Panc1 (cell line): ENCODE data around the gene PBRM1. TPM values are rescaled to one million over a fixed set of nuclear protein-coding genes. Genes with fewer than 3 reads are reported as not detected.

Experiments
- ATAC-seq: fragments of 200-7000 bp; cut with Tn5 transposase; 2 replicates; pipeline ENCODE4 v1.9.1; 2020; ENCODE audit warnings: mild to moderate bottlenecking, moderate library complexity
- BruUV-seq: library from RNA; stranded (reverse); fragments of 400-500 nt; replicated peaks from 2 replicates; lab custom pipeline; 2021; lab: Mats Ljungman, UMichigan
- CTCF ChIA-PET: fragments of 300-600 bp; sonication (Branson Sonifier 250); formaldehyde crosslinking; loops from one replicate; lab custom pipeline; 2022; ENCODE audit warnings: antibody characterized with exemption; lab: Charles Lee
- POLR2A ChIA-PET: fragments of 300-600 bp; sonication (Branson Sonifier 250); formaldehyde crosslinking; loops from one replicate; lab custom pipeline; 2022; ENCODE audit warnings: antibody characterized with exemption; lab: Charles Lee
- DNase-seq: peaks from one replicate; pipeline ENCODE4 v3.0.0-alpha.2; 2010; ENCODE audit warnings: low read depth, low spot score
- H3K27ac ChIP-seq: 2 replicates; pipeline ENCODE4 v1.5.1; 2011; ENCODE audit warnings: mild to moderate bottlenecking, low read length, inconsistent platforms
- H3K27me3 ChIP-seq: fragments of 200-500 bp; sonication (Bioruptor generic); 2 replicates; pipeline ENCODE4 v1.6.0; 2014; ENCODE audit warnings: low read length, inconsistent platforms; ENCODE audit not compliant: control insufficient read depth, insufficient read depth
- H3K36me3 ChIP-seq: fragments of 200-500 bp; sonication (Bioruptor generic); 2 replicates; pipeline ENCODE4 v1.5.1; 2014; ENCODE audit warnings: inconsistent platforms, mild to moderate bottlenecking, low read length, moderate library complexity; ENCODE audit not compliant: control insufficient read depth, insufficient read depth
- H3K4me1 ChIP-seq: 2 replicates; pipeline ENCODE4 v1.5.1; 2011; ENCODE audit warnings: inconsistent platforms, mild to moderate bottlenecking, low read length, moderate library complexity; ENCODE audit not compliant: control insufficient read depth, insufficient read depth
- H3K4me3 ChIP-seq, 2 experiments: 2 replicates each; pipeline ENCODE4 v1.5.1; 2011 to 2012; ENCODE audit warnings: low read depth in 2 of 2, low read length in 2 of 2, mild to moderate bottlenecking in 2 of 2, inconsistent platforms in 1 of 2, moderate library complexity in 1 of 2
- H3K9me3 ChIP-seq: fragments of 200-500 bp; sonication (Bioruptor generic); 2 replicates; pipeline ENCODE4 v1.5.1; 2014; ENCODE audit warnings: low read depth, mild to moderate bottlenecking, inconsistent platforms, low read length, moderate library complexity; ENCODE audit not compliant: control insufficient read depth, insufficient read depth
- CTCF ChIP-seq: fragments of 450-650 bp; IDR thresholded peaks from 2 replicates; pipeline ENCODE4 v1.5.1; 2017; ENCODE audit warnings: mild to moderate bottlenecking
- POLR2AphosphoS5 ChIP-seq: IDR thresholded peaks from 2 replicates; pipeline ENCODE4 v1.6.1; 2012; ENCODE audit warnings: mild to moderate bottlenecking, low read depth, low read length, moderate library complexity
- SIN3A ChIP-seq: IDR thresholded peaks from 2 replicates; pipeline ENCODE4 v1.6.1; 2012; ENCODE audit warnings: low read depth, mild to moderate bottlenecking, low read length, moderate library complexity, borderline replicate concordance; ENCODE audit not compliant: insufficient read depth
- TCF7L2 ChIP-seq: IDR thresholded peaks from 2 replicates; pipeline ENCODE4 v1.6.1; 2011; ENCODE audit warnings: mild to moderate bottlenecking, low read depth, low read length, inconsistent platforms
- in situ Hi-C: cut with HindIII; loops from 2 replicates; pipeline ENCODE4 v1.10.0; 2016; ENCODE audit warnings: low sequenced_read_pairs, low pct_unique_long_range_greater_than_20kb
- intact Hi-C: fragments of 100-400 bp; cut with micrococcal nuclease; formaldehyde crosslinking; loops from one replicate; pipeline ENCODE4 v1.10.0; 2022; ENCODE audit not compliant: unreplicated experiment
- total RNA-seq: library from RNA; stranded (reverse); gene quantifications from one replicate; pipeline ENCODE4 v1.2.1, GENCODE V29; 2021; ENCODE audit not compliant: unreplicated experiment
- TF ChIP-seq, protein P1 (sequence below), 2 experiments: IDR thresholded peaks; 2 replicates each; pipeline ENCODE4 v1.6.1; 2011 to 2012; ENCODE audit warnings: low read depth in 2 of 2, control low read depth in 1 of 2, low read length in 1 of 2, mild to moderate bottlenecking in 1 of 2, moderate library complexity in 1 of 2; ENCODE audit not compliant: insufficient read depth in 1 of 2

The PBRM1 gene
- total RNA-seq, 1 experiment from 2014 or later = 43.5 TPM

DNA sequence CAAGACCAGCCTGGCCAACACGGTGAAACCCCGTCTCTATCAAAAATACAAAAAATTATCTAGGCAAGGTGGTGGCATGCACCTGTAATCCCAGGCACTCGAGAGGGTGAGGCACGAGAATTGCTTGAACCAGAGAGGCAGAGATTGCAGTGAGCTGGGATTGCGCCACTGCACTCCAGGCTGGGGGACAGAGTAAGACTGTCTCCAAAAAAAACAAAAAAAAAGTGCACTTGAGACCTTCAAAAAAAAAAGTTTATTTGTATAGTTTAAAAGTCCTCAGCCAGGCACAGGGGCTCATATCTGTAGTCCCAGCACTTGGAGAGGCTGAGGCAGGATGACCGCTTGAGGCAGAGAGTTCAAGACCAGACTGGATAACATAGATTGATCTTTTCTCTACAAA lies 2.1 kb downstream of the PBRM1 start:
- TF ChIP-seq SIN3A (no peak), POLR2AphosphoS5 (no peak), TCF7L2 (no peak), CTCF (no peak)
- TF ChIP-seq, protein P1, sequence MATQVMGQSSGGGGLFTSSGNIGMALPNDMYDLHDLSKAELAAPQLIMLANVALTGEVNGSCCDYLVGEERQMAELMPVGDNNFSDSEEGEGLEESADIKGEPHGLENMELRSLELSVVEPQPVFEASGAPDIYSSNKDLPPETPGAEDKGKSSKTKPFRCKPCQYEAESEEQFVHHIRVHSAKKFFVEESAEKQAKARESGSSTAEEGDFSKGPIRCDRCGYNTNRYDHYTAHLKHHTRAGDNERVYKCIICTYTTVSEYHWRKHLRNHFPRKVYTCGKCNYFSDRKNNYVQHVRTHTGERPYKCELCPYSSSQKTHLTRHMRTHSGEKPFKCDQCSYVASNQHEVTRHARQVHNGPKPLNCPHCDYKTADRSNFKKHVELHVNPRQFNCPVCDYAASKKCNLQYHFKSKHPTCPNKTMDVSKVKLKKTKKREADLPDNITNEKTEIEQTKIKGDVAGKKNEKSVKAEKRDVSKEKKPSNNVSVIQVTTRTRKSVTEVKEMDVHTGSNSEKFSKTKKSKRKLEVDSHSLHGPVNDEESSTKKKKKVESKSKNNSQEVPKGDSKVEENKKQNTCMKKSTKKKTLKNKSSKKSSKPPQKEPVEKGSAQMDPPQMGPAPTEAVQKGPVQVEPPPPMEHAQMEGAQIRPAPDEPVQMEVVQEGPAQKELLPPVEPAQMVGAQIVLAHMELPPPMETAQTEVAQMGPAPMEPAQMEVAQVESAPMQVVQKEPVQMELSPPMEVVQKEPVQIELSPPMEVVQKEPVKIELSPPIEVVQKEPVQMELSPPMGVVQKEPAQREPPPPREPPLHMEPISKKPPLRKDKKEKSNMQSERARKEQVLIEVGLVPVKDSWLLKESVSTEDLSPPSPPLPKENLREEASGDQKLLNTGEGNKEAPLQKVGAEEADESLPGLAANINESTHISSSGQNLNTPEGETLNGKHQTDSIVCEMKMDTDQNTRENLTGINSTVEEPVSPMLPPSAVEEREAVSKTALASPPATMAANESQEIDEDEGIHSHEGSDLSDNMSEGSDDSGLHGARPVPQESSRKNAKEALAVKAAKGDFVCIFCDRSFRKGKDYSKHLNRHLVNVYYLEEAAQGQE (IDR thresholded peaks at IDR 0.05; ENCODE audit: insufficient read depth in 1 of 2, low read depth in 2 of 2, low read length in 1 of 2) = no peak
- Histone ChIP-seq H3K4me1 (peaks cover 26% of the 10 kb centered on the region), H3K9me3 (no peaks in the 10 kb centered on the region), H3K36me3 (peaks cover 24% of the 10 kb centered on the region), H3K27me3 (no peaks in the 10 kb centered on the region), H3K4me3 (no peak overlapping the region), H3K27ac (no peak overlapping the region)
- no TSS peak for BruUV-seq
- no peak for DNase-seq
- no peak for ATAC-seq
- intact Hi-C loops = no loop called here
- POLR2A ChIA-PET = no interaction called here
- in situ Hi-C loops = no loop called here
- CTCF ChIA-PET = no interaction called here

- H3K27me3 ChIP-seq = no peaks in the 10 kb centered on the region
- DNase-seq (no peak), ATAC-seq (no peak)
- peaks cover 19% of the 10 kb centered on the region for H3K4me1 ChIP-seq
- intact Hi-C loops (no loop called here), in situ Hi-C loops (no loop called here)
- H3K36me3 ChIP-seq = peaks cover 10% of the 10 kb centered on the region
- H3K4me3 ChIP-seq = no peak overlapping the region
- no TSS peak for BruUV-seq
- peak; percentile 43 for TF ChIP-seq CTCF
- no peak for TF ChIP-seq TCF7L2
- CTCF ChIA-PET = no interaction called here
- H3K9me3 ChIP-seq = no peaks in the 10 kb centered on the region
- POLR2A ChIA-PET = interaction anchor here (0.7 kb wide), 1 partner anchor 10 kb away, joined by 6 read pairs; no protein-coding TSS in a partner anchor
- peak overlapping the region; percentile 44; the same call in 1 of the 2 replicates for H3K27ac ChIP-seq
Measured at GRCh38 chr3:52682016-52682415, 3.7 kb downstream of the PBRM1 start.
